Measurements from ENCODE around the gene TYW1. TPM values are rescaled to one million over a fixed set of nuclear protein-coding genes. Genes with fewer than 3 reads are reported as not detected.
A peak's percentile ranks its signal among the peaks of the same experiment; 100 is the strongest.
"Not testable (repeated sequence)": the region's sequence is repeated elsewhere in the genome, so short reads cannot be mapped to it uniquely, and the experiment has no call there.

TYW1 gene
- total RNA-seq, 4 donors from 2014 or later = 19.9 to 34.5 (median 24.3) TPM

- ATAC-seq (ENCODE audit: low FRiP score) (no peak), DNase-seq (ENCODE audit: low spot score) (no peak)
Measured at GRCh38 chr7:67018940-67019339, 22.3 kb downstream of the TYW1 start.

GRCh38 chr7:67019562-67020390 lies 23.1 kb downstream of the TYW1 start:
- no peak for DNase-seq (ENCODE audit: low spot score)
- no peak for TF ChIP-seq CTCF (IDR thresholded peaks at IDR 0.05)
- no peak for ATAC-seq (ENCODE audit: low FRiP score)

More at GRCh38 chr7:67018940-67019339, 22.3 kb downstream of the TYW1 start:
- no peak for TF ChIP-seq CTCF (IDR thresholded peaks at IDR 0.05)

- no peak for TF ChIP-seq CTCF (IDR thresholded peaks at IDR 0.05)
- DNase-seq (ENCODE audit: low spot score) (no peak), ATAC-seq (ENCODE audit: low FRiP score) (no peak)
Measured at GRCh38 chr7:67021260-67021659, 24.6 kb downstream of the TYW1 start.

DNA sequence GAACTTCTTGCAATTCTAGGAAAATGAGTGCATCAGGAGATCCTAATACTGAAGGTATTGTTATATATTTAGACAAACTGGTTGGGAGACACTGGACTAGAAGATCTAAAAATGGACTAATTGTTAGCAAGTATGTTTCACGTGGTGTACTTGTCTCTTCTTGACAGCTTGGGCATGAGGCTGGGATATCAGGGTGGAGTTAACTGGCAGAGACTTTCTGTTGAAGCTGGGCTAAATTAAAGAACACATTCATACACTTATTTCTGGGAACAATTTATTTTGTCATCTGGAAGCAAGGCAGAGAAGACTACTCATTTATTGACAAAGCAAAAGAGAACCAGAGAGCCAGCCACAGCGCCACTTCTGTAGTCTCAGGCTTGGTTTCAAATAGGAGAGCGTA lies 25.9 kb downstream of the TYW1 start:
- TF ChIP-seq CTCF (IDR thresholded peaks at IDR 0.05) = no peak
- ATAC-seq (ENCODE audit: low FRiP score) (no peak), DNase-seq (ENCODE audit: low spot score) (no peak)

DNA sequence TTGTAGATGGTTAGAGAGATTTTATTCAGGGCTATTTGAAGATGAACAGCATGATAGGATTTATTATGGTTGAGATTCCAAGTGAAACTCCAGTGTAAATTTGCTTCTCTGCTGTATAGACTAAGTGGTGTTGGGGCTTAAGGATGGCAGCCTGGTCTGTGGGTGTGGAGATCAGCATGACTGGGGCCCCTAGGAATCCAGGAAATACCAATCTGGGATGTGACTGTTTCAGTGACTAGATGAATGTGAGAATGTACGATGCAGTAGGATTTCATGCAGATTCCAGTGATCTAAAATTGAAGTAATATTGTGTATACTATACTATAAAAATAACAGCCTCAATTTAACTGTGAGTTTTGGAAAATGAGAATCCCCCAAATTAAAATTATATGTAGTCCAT lies 28.8 kb downstream of the TYW1 start:
- not testable (repeated sequence) for DNase-seq (ENCODE audit: low spot score); ATAC-seq (ENCODE audit: low FRiP score)

DNA sequence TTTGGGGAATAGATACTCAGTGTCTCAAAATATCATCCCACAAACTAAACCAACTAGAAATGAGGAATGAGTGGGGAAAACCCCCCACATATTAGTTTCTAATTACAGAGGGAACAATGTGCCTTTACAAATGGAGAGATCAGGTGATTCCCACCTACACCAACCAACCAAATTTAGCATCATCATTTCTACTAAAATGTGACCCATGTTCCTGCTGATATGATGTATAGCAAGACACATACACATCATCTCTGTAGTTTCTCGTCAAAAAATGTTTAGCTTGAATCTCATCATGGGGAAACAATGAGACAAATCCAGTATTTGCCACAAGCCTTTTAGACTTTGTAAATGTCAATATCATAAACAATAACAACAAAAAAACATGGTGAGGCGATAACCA lies 35.1 kb downstream of the TYW1 start:
- ATAC-seq (ENCODE audit: low FRiP score); DNase-seq (ENCODE audit: low spot score): not testable (repeated sequence)

DNA sequence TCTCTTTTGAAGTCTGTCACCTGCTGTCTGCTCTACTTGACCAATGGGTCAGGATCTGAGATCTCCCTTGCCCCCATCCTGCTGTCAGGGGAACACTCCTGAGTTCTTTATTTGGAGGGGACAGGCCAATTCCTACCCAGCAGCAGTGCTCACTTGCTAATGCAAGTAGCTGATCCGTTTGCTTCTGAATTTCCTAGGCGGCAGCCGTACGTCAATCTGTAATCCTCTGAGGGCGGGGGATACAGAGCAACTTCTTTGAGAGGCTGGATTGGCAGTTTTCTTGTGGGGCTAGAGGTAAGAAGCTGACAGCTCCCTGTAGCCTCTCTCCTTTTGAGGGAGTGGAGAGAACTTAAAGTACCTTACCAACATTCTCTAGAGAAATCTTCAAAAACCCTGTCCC lies 36.6 kb downstream of the TYW1 start:
- DNase-seq (ENCODE audit: low spot score) = no peak
- TF ChIP-seq CTCF (IDR thresholded peaks at IDR 0.05) = no peak
- no peak for ATAC-seq (ENCODE audit: low FRiP score)

GRCh38 chr7:67036432-67037395 lies 40.1 kb downstream of the TYW1 start:
- ATAC-seq (ENCODE audit: low FRiP score); DNase-seq (ENCODE audit: low spot score): not testable (repeated sequence)

DNA sequence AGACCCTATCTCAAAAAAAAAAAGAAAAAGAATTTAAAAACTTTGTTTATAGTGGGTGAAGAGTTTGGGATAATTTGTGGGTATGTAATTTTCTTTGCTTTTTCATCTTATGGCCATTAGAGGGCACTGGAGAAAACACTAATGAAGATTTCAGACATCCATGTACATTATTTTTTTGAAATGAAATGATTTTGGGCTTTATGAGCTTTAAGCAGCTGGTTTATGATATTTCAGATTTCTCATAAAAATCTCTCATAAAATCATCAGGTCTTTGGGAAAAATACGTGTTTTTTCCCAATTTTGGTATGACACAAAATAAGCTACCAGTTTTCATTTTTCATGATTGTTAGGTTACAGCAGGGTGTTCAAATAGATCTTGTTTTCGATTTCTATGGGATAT lies 44.2 kb downstream of the TYW1 start:
- not testable (repeated sequence) for DNase-seq (ENCODE audit: low spot score); ATAC-seq (ENCODE audit: low FRiP score)

DNA sequence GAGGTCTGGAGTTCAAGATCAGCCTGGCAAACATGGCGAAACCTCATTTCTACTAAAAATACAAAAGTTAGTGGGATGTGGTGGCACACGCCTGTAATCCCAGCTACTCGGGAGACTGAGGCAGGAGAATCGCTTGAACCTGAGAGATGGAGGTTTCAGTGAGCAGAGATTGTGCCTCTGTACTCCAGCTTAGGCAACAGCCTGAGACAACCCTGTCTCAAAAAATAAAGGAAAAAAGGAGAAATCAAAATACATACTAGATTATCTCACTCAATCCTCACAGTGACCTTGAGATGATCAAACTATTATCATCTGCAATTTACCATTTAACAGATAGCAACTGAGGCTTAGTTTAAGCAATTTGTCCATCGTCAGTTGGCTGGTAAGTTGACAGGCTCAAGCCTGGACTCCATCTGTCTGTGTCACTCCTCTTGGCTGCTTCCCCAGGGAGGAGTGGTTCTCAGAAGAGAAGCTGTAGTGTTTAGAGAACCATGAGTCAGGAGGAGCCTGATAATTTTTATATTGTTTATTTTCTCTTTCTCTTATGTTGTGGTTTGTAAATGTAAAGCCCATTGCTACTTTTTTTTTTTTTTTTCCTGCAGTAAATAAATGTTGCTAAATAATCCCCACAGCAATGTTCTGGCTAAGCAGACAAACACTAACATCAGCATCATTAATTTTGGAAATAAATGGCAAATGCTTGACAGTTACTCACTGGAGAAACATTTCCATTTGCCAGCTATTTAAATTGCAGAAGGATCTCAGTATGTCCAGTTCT lies 46.3 kb downstream of the TYW1 start:
- not testable (repeated sequence) for DNase-seq (ENCODE audit: low spot score)
- peak; percentile 88 for ATAC-seq (ENCODE audit: low FRiP score)

- not testable (repeated sequence) for DNase-seq (ENCODE audit: low spot score)
Measured at GRCh38 chr7:67043559-67043930, 46.9 kb downstream of the TYW1 start.

More at GRCh38 chr7:67043559-67043930, 46.9 kb downstream of the TYW1 start:
- not testable (repeated sequence) for ATAC-seq (ENCODE audit: low FRiP score)
